ENCODE measurements around the gene RHEBL1.

- TF ChIP-seq CTCF (IDR thresholded peaks at IDR 0.05 in 8 of 11, conservative IDR thresholded peaks at IDR 0.05 in 3 of 11) (no peak), POLR2A (IDR thresholded peaks at IDR 0.05) (no peak)
Measured at GRCh38 chr12:49028666-49029275, 41.0 kb downstream of the RHEBL1 start.
